ENCODE results near the gene DHRS1. TPM values are rescaled to one million over a fixed set of nuclear protein-coding genes. Genes with fewer than 3 reads are reported as not detected.

Gene DHRS1
- total and polyA plus RNA-seq, 2 of the 4 experiments (the other 2 are of a cell fraction): 15.8 to 38.6 TPM

DNA sequence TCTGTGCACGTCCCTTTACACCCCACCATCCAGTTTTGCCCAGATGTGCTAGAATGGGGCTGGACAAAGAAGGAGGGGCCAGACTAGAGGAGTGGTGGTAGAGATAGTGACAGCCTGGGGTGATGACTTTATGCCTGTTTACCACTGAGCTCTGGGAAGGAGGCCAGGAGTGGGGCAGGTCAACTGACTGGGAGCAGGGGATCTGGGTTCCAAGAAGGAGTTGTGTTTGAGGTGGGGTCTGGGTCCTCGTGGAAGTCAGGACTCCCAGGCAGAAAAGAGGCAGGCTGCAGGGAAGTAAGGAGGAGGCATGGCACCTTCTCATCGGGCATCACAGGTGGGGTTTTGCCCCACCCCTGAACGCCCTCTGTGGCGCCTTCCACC lies 10.7 kb upstream of the DHRS1 start:
- Histone ChIP-seq H2AK5ac (ENCODE audit: low read depth, low read length) (0 out of 2 replicates have a peak overlapping the region, but pooled peaks have one; percentile 9), H3K18ac (ENCODE audit: low read depth, low read length) (no peak overlapping the region), H2AK9ac (replicated peaks; ENCODE audit: low read depth, low read length, poor library complexity) (peak overlapping the region; percentile 60), H4K20me1 (ENCODE audit: insufficient read depth, low read length) (peaks cover 8% of the 10 kb centered on the region; the same call in 1 of the 2 replicates), H3K4me1 (ENCODE audit: control insufficient read depth, insufficient read depth, low read length) (peaks cover 10% of the 10 kb centered on the region; the same call in 1 of the 2 replicates), H3K9me3 (ENCODE audit: control insufficient read depth, insufficient read depth, low read length) (no peaks in the 10 kb centered on the region), H3K23ac (ENCODE audit: low read depth, low read length) (0 out of 2 replicates have a peak overlapping the region, but pooled peaks have one; percentile 41), H2BK20ac (ENCODE audit: low read depth, low read length) (no peak overlapping the region), H3K27me3 (ENCODE audit: control insufficient read depth, insufficient read depth, low read length) (peaks cover 7% of the 10 kb centered on the region; the same call in 1 of the 2 replicates), H3K27ac (ENCODE audit: insufficient read depth, low read length) (no peak overlapping the region), H4K91ac (ENCODE audit: insufficient read depth, low read depth, low read length) (no peak overlapping the region), H2BK120ac (ENCODE audit: low read depth, low read length) (no peak overlapping the region), H2AFZ (replicated peaks; ENCODE audit: low read length, poor library complexity) (peak overlapping the region; percentile 60), H3K4ac (ENCODE audit: low read depth, low read length) (no peak overlapping the region), H3K9ac (ENCODE audit: low read depth, low read length) (no peak overlapping the region), H2BK15ac (ENCODE audit: low read depth, low read length) (no peak overlapping the region), H3K56ac (ENCODE audit: extremely low read depth, insufficient read depth, low read length) (no peak overlapping the region), H4K5ac (ENCODE audit: low read depth, low read length) (no peak overlapping the region), H3K9me1 (ENCODE audit: insufficient read depth, low read length) (peaks cover 7% of the 10 kb centered on the region; the same call in 1 of the 2 replicates), H3K4me3 (ENCODE audit: insufficient read depth, low read depth, low read length) (no peak overlapping the region; the same call in 1 of the 2 replicates), H4K8ac (ENCODE audit: low read depth in 2 of 2, low read length in 2 of 2) (no peak overlapping the region), H3K36me3 (ENCODE audit: control insufficient read depth, insufficient read depth, low read length) (peaks cover 15% of the 10 kb centered on the region), H3K79me1 (ENCODE audit: low read depth in 1 of 2, low read length in 2 of 2) (peaks cover 3 to 8% of the 10 kb centered on the region in 2 experiments; a peak in 1 of 4 replicates), H2BK5ac (ENCODE audit: low read depth, low read length, poor library complexity, severe bottlenecking) (no peak overlapping the region), H3K14ac (replicated peaks; ENCODE audit: low read depth, low read length) (no peak overlapping the region), H3K4me2 (ENCODE audit: low read depth, low read length) (peak overlapping the region; percentile 37; the same call in 1 of the 2 replicates)
- 60% methylated on average over 3 of the region's 5 CpGs; no CpG with 5 or more reads in 1 of the 2 experiments for WGBS, 2 experiments (ENCODE audit: extremely low coverage in 2 of 2, insufficient read length in 1 of 2)
- ChIA-PET POLR2A (ENCODE audit: unreplicated experiment) (no interaction called here), CTCF (interaction anchor here (1.2 to 4.1 kb wide), 3 partner anchors 13 to 67 kb away, joined by 3 to 20 read pairs (median 4); no protein-coding TSS in a partner anchor)
- no TSS peak for BruUV-seq (replicated peaks)
- ATAC-seq (ENCODE audit: low read depth): no peak
- intact Hi-C loops (cut with micrococcal nuclease): no loop called here
- in situ Hi-C loops (cut with MboI; ENCODE audit: low sequenced_read_pairs): no loop called here
- DNase-seq: no peak
- dilution Hi-C loops (cut with HindIII; ENCODE audit: low sequenced_read_pairs, unreplicated experiment): no loop called here
- TF ChIP-seq CEBPB (IDR thresholded peaks at IDR 0.05; ENCODE audit: low read depth, low read length) (no peak), NFE2L2 (IDR thresholded peaks at IDR 0.05; ENCODE audit: low read depth, low read length) (no peak), SMC3 (IDR thresholded peaks at IDR 0.05; ENCODE audit: low read depth, low read length) (no peak), FOS (IDR thresholded peaks at IDR 0.05; ENCODE audit: low read depth, low read length) (no peak), RFX5 (IDR thresholded peaks at IDR 0.05; ENCODE audit: low read depth, low read length) (no peak), POLR2A (IDR thresholded peaks at IDR 0.05; ENCODE audit: low read depth, low read length) (no peak), MAZ (IDR thresholded peaks at IDR 0.05; ENCODE audit: borderline replicate concordance, low read depth, low read length) (no peak), CHD1 (IDR thresholded peaks at IDR 0.05; ENCODE audit: low read depth, low read length) (no peak), RAD21 (IDR thresholded peaks at IDR 0.05; ENCODE audit: low read length) (no peak), MXI1 (IDR thresholded peaks at IDR 0.05; ENCODE audit: borderline replicate concordance, low read depth, low read length) (no peak), BHLHE40 (IDR thresholded peaks at IDR 0.05; ENCODE audit: low read depth, low read length) (no peak), RCOR1 (IDR thresholded peaks at IDR 0.05; ENCODE audit: insufficient replicate concordance, low read length) (no peak), MAFK (IDR thresholded peaks at IDR 0.05; ENCODE audit: low read depth, low read length) (no peak)
- TF ChIP-seq, protein P1, sequence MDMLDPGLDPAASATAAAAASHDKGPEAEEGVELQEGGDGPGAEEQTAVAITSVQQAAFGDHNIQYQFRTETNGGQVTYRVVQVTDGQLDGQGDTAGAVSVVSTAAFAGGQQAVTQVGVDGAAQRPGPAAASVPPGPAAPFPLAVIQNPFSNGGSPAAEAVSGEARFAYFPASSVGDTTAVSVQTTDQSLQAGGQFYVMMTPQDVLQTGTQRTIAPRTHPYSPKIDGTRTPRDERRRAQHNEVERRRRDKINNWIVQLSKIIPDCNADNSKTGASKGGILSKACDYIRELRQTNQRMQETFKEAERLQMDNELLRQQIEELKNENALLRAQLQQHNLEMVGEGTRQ (IDR thresholded peaks at IDR 0.05; ENCODE audit: low read depth, low read length): no peak
- TF ChIP-seq, protein P2, sequence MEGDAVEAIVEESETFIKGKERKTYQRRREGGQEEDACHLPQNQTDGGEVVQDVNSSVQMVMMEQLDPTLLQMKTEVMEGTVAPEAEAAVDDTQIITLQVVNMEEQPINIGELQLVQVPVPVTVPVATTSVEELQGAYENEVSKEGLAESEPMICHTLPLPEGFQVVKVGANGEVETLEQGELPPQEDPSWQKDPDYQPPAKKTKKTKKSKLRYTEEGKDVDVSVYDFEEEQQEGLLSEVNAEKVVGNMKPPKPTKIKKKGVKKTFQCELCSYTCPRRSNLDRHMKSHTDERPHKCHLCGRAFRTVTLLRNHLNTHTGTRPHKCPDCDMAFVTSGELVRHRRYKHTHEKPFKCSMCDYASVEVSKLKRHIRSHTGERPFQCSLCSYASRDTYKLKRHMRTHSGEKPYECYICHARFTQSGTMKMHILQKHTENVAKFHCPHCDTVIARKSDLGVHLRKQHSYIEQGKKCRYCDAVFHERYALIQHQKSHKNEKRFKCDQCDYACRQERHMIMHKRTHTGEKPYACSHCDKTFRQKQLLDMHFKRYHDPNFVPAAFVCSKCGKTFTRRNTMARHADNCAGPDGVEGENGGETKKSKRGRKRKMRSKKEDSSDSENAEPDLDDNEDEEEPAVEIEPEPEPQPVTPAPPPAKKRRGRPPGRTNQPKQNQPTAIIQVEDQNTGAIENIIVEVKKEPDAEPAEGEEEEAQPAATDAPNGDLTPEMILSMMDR (conservative IDR thresholded peaks at IDR 0.05; ENCODE audit: low read depth, low read length): no peak
- TF ChIP-seq, protein P3, sequence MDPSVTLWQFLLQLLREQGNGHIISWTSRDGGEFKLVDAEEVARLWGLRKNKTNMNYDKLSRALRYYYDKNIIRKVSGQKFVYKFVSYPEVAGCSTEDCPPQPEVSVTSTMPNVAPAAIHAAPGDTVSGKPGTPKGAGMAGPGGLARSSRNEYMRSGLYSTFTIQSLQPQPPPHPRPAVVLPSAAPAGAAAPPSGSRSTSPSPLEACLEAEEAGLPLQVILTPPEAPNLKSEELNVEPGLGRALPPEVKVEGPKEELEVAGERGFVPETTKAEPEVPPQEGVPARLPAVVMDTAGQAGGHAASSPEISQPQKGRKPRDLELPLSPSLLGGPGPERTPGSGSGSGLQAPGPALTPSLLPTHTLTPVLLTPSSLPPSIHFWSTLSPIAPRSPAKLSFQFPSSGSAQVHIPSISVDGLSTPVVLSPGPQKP (IDR thresholded peaks at IDR 0.05; ENCODE audit: borderline replicate concordance, low read depth, low read length): no peak
